Right atrium auricular region (tissue), 2 donors: Measurements from ENCODE around the gene HSPA9. TPM values are rescaled to one million over a fixed set of nuclear protein-coding genes. Genes with fewer than 3 reads are reported as not detected.
"Not testable (repeated sequence)": the region's sequence is repeated elsewhere in the genome, so short reads cannot be mapped to it uniquely, and the experiment has no call there.

Experiments
- DNase-seq: peaks from one replicate; pipeline ENCODE4 v3.0.0-alpha.2; 2019; ENCODE audit warnings: low spot score
- H3K27ac ChIP-seq, 2 donors: fragments of 200-600 bp; sonication (generic); 1 replicate in 1 of 2; 2 replicates in 1 of 2; pipeline ENCODE4 v1.5.1; 2016 to 2019
- H3K27me3 ChIP-seq, 2 donors: fragments of 200-600 bp; sonication (generic); one replicate each; pipeline versions ENCODE4 v1.5.1 to v1.6.0; 2017 to 2019
- H3K36me3 ChIP-seq: fragments of 200-600 bp; sonication (generic); one replicate; pipeline ENCODE4 v1.5.1; 2016
- H3K4me1 ChIP-seq, 2 donors: fragments of 200-600 bp; sonication (generic); one replicate each; pipeline versions ENCODE4 v1.5.1 to v1.6.0; 2017 to 2019
- H3K4me3 ChIP-seq, 2 donors: fragments of 200-600 bp; sonication (generic); 1 replicate in 1 of 2; 2 replicates in 1 of 2; pipeline ENCODE4 v1.5.1; 2017 to 2019; ENCODE audit warnings: mild to moderate bottlenecking in 1 of 2, moderate library complexity in 1 of 2
- H3K9me3 ChIP-seq, 2 donors: fragments of 200-600 bp; sonication (generic); one replicate each; pipeline ENCODE4 v1.5.1; 2019
- CTCF ChIP-seq, 2 donors: fragments of 200-600 bp; sonication (generic); IDR thresholded peaks; one replicate each; pipeline ENCODE4 v1.5.1; 2019; ENCODE audit warnings: antibody characterized with exemption in 2 of 2
- total RNA-seq, 2 donors: library from RNA; depleted of rRNA; stranded (reverse); fragments of >200 nt; gene quantifications; one replicate each; pipeline ENCODE4 v1.1.0, GENCODE V29; 2016

HSPA9 gene
- total RNA-seq, 2 donors from 2014 or later = 258 to 417 TPM

GRCh38 chr5:138515556-138516245 is 59.5 kb downstream of the HSPA9 start:
- DNase-seq = no peak
- peaks cover 72% of the 10 kb centered on the region for H3K36me3 ChIP-seq
- H3K9me3 ChIP-seq = no peaks in the 10 kb centered on the region
- no peak overlapping the region for H3K4me3 ChIP-seq
- no peak for TF ChIP-seq CTCF (IDR thresholded peaks at IDR 0.05)
- no peaks in the 10 kb centered on the region for H3K27me3 ChIP-seq
- H3K4me1 ChIP-seq = peaks cover 0 to 2% of the 10 kb centered on the region in 2 donors
- H3K27ac ChIP-seq = no peak overlapping the region

GRCh38 chr5:138514021-138514420 is 61.2 kb downstream of the HSPA9 start:
- Histone ChIP-seq H3K27ac (no peak overlapping the region), H3K4me3 (no peak overlapping the region), H3K36me3 (peaks cover 86% of the 10 kb centered on the region), H3K9me3 (no peaks in the 10 kb centered on the region), H3K27me3 (no peaks in the 10 kb centered on the region), H3K4me1 (no peaks in the 10 kb centered on the region)
- DNase-seq = no peak
- no peak for TF ChIP-seq CTCF (IDR thresholded peaks at IDR 0.05)

- no peak overlapping the region for H3K27ac ChIP-seq
- no peaks in the 10 kb centered on the region for H3K27me3 ChIP-seq
- no peak for DNase-seq
- peaks cover 64% of the 10 kb centered on the region for H3K36me3 ChIP-seq
- H3K4me1 ChIP-seq = peaks cover 0 to 14% of the 10 kb centered on the region in 2 donors
- TF ChIP-seq CTCF (IDR thresholded peaks at IDR 0.05) = no peak
- H3K9me3 ChIP-seq = no peaks in the 10 kb centered on the region
- H3K4me3 ChIP-seq = no peak overlapping the region
Observed at GRCh38 chr5:138508958-138509357, 66.2 kb downstream of the HSPA9 start.

- not testable (repeated sequence) for H3K27me3 ChIP-seq, DNase-seq, H3K9me3 ChIP-seq, H3K4me3 ChIP-seq, H3K27ac ChIP-seq
- peaks cover 0 to 14% of the 10 kb centered on the region in 2 donors for H3K4me1 ChIP-seq
- peaks cover 49% of the 10 kb centered on the region for H3K36me3 ChIP-seq
Observed at GRCh38 chr5:138507485-138507884, 67.7 kb downstream of the HSPA9 start.

GRCh38 chr5:138506370-138507306 is 68.6 kb downstream of the HSPA9 start:
- H3K4me3 ChIP-seq = no peak overlapping the region
- H3K36me3 ChIP-seq = peaks cover 46% of the 10 kb centered on the region
- no peaks in the 10 kb centered on the region for H3K27me3 ChIP-seq
- no peak for DNase-seq
- no peak overlapping the region for H3K27ac ChIP-seq
- peaks cover 0 to 14% of the 10 kb centered on the region in 2 donors for H3K4me1 ChIP-seq
- H3K9me3 ChIP-seq = no peaks in the 10 kb centered on the region
- no peak for TF ChIP-seq CTCF (IDR thresholded peaks at IDR 0.05)

GRCh38 chr5:138504799-138505198 is 70.4 kb downstream of the HSPA9 start:
- H3K4me3 ChIP-seq = no peak overlapping the region
- no peaks in the 10 kb centered on the region for H3K27me3 ChIP-seq
- peaks cover 0 to 14% of the 10 kb centered on the region in 2 donors for H3K4me1 ChIP-seq
- peak overlapping the region in 1 of 2 donors; percentile 27 for H3K27ac ChIP-seq
- H3K9me3 ChIP-seq = no peaks in the 10 kb centered on the region
- peaks cover 27% of the 10 kb centered on the region for H3K36me3 ChIP-seq
- no peak for DNase-seq
- no peak for TF ChIP-seq CTCF (IDR thresholded peaks at IDR 0.05)
